GM12872 (cell line): ENCODE data around the gene MAP6.

Source experiments
- CTCF ChIP-seq: IDR thresholded peaks from 3 replicates; pipeline ENCODE4 v1.5.1; 2011; ENCODE audit warnings: low read depth, mild to moderate bottlenecking, low read length, moderate library complexity; ENCODE audit not compliant: insufficient read depth

The MAP6 gene

DNA sequence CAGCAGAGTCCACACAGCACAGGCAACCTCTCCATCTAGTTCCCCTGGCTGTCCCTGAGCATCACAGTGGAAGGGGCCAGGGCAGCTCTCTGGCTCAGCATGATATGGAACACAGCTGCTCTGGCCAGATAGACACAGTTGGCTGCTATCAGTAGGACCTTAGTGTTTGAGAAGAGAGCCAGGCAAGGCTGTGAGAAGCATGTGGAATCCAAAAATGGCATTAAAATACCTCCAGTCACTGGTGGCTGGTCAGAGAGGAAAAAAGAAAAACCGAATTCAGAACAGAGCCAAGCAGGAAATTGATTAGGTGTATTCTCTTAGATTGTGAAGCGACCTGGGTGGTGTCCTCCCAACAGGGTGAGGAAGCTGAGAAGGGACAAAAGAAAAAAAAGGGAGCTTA lies 78.9 kb downstream of the MAP6 start:
- TF ChIP-seq CTCF = no peak

- TF ChIP-seq CTCF = no peak
Observed at GRCh38 chr11:75589051-75589450, 79.8 kb downstream of the MAP6 start.

DNA sequence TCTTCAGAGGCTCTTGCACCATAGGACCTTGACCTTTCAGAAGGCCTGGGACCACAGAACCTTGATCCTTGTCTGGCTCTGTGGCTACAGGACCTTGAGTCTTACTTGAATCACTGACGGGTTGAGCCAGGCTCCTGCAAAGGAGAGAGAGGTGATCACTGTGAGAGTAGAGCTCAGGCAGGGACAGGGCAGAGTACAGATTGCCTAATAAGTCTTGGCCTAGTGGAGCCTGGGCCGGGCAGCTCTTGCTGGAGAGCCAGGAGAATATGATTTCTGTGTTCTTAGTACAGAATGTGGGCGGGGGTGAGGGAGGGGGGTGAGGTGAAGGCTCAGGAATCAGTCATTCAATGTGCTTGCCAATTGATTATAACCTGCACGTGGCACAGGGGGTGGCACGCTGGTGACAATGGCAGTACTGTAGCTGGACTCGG lies 80.8 kb downstream of the MAP6 start:
- no peak for TF ChIP-seq CTCF

GRCh38 chr11:75586395-75586794 lies 82.4 kb downstream of the MAP6 start:
- no peak for TF ChIP-seq CTCF

GRCh38 chr11:75585293-75585670 lies 83.6 kb downstream of the MAP6 start:
- no peak for TF ChIP-seq CTCF

DNA sequence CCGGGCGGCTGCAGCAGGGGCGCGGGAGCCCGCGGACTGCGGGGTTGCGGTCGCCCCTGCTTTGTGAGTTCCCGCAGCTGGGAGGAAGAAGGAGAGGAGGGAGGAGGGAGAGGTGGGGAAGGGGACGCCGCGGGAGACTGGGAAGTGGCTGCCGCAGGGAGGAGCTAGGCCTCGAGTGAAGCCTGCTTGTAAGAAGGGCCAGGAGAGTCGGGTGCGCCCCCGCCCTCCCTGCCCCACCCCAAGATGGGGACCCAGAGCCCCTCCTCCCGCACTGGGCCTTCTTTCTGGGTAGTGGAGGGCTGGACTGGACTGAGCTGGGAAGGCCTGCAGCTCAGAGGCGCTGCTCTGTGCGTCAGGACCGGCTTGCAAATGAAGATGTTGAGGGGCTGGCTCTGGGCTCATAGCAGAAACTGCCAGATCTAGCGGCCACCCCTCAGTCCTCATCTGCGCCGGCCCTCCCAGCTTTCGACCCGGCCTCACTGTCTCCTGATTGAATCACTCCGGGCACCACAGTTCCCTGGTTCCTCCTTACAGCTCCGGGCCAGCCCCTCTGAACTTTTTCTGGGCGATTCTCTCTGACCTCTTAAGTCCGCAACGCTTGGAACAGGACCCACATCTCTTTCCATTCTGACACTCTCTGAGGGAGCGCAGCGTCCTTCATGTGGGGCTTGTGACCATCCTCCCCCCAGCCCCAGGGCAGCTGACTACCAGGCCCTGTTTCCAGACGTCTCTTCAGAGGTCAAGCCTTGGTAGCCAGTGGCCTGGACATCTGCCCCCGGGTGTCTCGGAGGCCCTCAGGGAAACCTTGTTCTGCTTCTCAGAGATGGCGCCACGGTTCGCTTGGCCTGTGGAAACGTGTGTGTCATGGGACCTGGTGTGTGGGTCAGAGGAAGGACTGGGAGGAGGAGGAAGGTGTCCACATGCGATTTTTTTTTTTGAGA lies 84.8 kb downstream of the MAP6 start:
- TF ChIP-seq CTCF = no peak

GRCh38 chr11:75582895-75583717 lies 85.7 kb downstream of the MAP6 start:
- TF ChIP-seq CTCF = peak; percentile 47; the same call in 2 of the 3 replicates
